Measurements from ENCODE around the gene ZER1. TPM values are rescaled to one million over a fixed set of nuclear protein-coding genes. Genes with fewer than 3 reads are reported as not detected.

Gene ZER1
- total RNA-seq, 1 donor from 2014 or later, result 36.8 TPM

DNA sequence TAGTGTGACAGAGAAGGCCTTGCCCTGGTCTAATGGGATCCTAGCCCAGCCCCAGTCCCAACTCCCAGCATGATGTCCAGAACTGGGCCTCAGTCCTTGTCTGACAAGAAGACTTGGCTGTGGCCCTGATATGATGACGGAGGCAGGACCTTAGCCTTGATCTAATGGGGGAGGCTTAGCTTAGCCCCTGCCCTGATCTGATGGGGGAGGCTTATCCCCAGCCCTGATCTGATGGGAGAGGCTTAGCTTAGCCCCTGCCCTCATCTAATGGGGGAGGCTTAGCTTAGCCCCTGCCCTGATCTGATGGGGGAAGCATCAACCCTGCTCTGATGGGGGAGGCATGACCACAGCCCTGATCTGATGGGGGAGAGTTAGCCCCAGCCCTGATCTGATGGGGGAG, 65.7 kb downstream of the ZER1 start:
- Mint-ChIP-seq H3K4me1 (ENCODE audit: unreplicated experiment) (no peaks in the 10 kb centered on the region), H3K27ac (no peak overlapping the region), H3K4me3 (no peak overlapping the region), H3K9me3 (no peaks in the 10 kb centered on the region), H3K36me3 (no peaks in the 10 kb centered on the region), H3K27me3 (no peaks in the 10 kb centered on the region)
- TF ChIP-seq, protein P1, sequence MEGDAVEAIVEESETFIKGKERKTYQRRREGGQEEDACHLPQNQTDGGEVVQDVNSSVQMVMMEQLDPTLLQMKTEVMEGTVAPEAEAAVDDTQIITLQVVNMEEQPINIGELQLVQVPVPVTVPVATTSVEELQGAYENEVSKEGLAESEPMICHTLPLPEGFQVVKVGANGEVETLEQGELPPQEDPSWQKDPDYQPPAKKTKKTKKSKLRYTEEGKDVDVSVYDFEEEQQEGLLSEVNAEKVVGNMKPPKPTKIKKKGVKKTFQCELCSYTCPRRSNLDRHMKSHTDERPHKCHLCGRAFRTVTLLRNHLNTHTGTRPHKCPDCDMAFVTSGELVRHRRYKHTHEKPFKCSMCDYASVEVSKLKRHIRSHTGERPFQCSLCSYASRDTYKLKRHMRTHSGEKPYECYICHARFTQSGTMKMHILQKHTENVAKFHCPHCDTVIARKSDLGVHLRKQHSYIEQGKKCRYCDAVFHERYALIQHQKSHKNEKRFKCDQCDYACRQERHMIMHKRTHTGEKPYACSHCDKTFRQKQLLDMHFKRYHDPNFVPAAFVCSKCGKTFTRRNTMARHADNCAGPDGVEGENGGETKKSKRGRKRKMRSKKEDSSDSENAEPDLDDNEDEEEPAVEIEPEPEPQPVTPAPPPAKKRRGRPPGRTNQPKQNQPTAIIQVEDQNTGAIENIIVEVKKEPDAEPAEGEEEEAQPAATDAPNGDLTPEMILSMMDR (conservative IDR thresholded peaks at IDR 0.05), result no peak
- no peak for DNase-seq (ENCODE audit: extremely low spot score, unreplicated experiment)

DNA sequence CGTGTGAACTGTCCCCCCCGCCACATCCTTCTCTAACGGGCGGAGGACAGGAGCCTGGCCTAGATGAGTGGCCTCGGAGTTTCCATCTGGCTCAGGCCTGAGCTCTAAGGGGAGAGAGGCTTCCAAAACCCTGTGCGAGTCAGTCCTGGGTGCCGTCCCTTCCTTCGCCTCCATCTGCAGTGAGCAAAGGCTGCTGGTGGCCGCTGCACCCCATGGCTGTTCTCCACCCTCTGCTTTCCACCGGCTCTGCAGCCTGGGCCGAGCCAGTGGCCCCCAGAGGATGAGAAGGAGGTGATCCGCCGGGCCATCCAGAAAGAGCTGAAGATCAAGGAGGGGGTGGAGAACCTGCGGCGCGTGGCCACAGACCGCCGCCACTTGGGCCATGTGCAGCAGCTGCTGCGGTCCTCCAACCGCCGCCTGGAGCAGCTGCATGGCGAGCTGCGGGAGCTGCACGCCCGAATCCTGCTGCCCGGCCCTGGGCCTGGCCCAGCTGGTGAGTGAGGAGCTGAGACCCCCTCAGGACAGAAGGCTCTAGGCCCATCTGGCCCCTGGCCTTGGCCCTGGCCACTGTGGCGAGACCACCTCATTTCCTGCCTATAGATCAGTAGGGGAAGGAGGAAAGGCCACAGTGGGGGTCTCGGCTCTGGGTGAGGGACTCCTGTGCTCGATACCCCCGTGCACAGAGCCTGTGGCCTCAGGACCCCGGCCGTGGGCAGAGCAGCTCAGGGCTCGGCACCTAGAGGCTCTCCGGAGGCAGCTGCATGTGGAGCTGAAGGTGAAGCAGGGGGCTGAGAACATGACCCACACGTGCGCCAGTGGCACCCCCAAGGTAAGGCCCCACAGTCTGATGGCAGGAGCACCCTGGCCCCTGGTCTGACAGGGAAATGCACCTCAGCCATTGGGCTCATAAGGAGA, 66.4 kb downstream of the ZER1 start:
- H3K4me1 Mint-ChIP-seq (ENCODE audit: unreplicated experiment), result no peaks in the 10 kb centered on the region
- H3K4me3 Mint-ChIP-seq, result no peak overlapping the region
- DNase-seq (ENCODE audit: extremely low spot score, unreplicated experiment), result no peak
- TF ChIP-seq, protein P1 (conservative IDR thresholded peaks at IDR 0.05), result no peak
- no peaks in the 10 kb centered on the region for H3K36me3 Mint-ChIP-seq
- H3K27ac Mint-ChIP-seq, result no peak overlapping the region
- H3K9me3 Mint-ChIP-seq, result no peaks in the 10 kb centered on the region
- no peaks in the 10 kb centered on the region for H3K27me3 Mint-ChIP-seq

DNA sequence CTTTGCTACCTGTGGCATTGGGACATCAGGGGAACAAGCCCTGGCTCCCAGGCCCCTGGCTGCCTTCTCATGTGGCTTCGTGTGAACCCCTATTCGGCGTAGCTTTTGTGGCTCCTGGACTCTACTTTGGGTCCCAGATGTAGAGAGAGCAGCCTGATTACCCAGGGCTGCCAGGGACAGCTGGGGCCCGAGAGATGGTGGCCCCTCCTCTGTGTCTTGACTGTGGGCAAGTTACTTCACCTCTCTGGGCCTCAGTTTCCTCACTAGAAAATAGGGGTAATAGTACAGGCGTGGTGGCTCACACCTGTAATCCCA, 67.4 kb downstream of the ZER1 start:
- H3K36me3 Mint-ChIP-seq, result no peaks in the 10 kb centered on the region
- DNase-seq (ENCODE audit: extremely low spot score, unreplicated experiment), result no peak
- H3K4me3 Mint-ChIP-seq, result peak overlapping the region; percentile 44
- H3K27ac Mint-ChIP-seq, result no peak overlapping the region
- TF ChIP-seq, protein P1 (conservative IDR thresholded peaks at IDR 0.05), result no peak
- no peaks in the 10 kb centered on the region for H3K27me3 Mint-ChIP-seq
- no peaks in the 10 kb centered on the region for H3K9me3 Mint-ChIP-seq
- no peaks in the 10 kb centered on the region for H3K4me1 Mint-ChIP-seq (ENCODE audit: unreplicated experiment)

DNA sequence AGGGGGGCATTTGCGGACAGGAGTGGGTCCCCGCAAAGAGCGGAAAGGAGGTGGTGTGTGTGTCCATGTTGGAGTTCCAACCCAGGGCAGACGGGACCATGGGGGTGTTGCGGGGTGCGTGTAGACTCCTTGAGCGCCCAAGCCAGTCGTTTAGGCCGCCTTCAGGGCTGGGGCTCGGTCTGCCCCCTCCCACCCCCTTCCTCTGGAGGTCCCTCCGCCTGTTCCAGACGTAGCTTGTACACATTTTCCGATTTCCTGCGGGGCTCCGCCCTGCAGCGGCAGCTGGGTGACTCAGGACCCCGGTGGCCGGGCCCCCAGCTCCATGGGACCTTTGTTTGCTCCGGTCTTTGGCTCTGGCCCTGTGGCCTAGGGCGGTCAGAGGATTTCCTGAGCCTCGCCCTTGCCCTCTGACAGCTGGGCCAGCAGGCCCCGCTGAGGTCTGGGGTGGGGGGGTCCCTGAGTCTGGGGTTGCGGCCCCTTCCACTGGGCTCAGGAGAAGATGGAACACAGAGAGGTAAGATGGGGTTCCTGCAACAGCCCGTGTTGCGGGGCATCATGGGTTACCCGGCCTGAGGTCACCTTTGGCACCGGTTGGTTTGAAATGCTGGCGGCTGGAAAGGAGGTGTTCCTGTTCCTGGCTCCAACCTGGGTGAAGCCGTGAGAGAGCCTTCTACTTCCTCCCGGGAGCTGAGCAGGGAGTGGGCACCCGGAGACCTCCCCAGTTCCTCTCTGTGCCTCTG, 67.9 kb downstream of the ZER1 start:
- DNase-seq (ENCODE audit: extremely low spot score, unreplicated experiment), result no peak
- Mint-ChIP-seq H3K27me3 (no peaks in the 10 kb centered on the region), H3K4me3 (peak overlapping the region; percentile 88), H3K27ac (no peak overlapping the region), H3K4me1 (ENCODE audit: unreplicated experiment) (no peaks in the 10 kb centered on the region), H3K9me3 (no peaks in the 10 kb centered on the region), H3K36me3 (no peaks in the 10 kb centered on the region)
- TF ChIP-seq, protein P1 (conservative IDR thresholded peaks at IDR 0.05), result no peak

DNA sequence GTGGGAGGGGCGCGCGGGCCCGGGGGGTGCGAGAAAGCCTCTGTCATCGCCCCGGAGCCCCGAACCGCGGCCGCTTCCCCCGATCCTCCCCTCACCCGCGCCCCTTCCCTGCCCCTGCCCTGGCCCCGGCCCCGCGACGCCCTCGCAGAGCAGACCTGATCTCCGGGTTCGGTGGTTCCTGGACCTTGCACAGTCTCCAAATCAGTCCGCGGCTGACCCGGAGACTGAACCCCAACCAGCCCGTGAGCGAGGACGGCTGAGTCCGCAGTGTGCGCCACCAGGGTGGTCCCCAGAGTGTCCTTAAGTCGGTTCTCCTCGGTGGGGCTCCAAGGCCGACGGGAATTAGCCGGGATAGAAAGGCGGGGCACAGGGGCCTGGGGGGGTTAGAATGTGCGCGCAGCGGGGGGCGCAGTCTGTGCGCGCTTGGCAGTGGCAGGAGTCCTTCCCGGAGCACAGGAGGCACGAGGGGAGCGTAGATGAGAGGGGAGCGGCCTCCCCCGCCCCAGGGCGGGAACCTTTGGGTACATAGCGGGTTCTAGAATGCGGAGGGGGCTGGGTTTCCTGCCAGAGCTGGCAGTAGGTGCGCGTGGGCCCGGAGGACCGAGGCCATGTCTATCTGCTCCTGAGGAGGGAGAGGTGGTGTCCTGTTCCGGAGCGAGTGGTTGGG, 68.6 kb downstream of the ZER1 start:
- Mint-ChIP-seq H3K36me3 (no peaks in the 10 kb centered on the region), H3K4me1 (ENCODE audit: unreplicated experiment) (no peaks in the 10 kb centered on the region), H3K4me3 (peak overlapping the region; percentile 88), H3K9me3 (no peaks in the 10 kb centered on the region), H3K27me3 (no peaks in the 10 kb centered on the region), H3K27ac (no peak overlapping the region)
- TF ChIP-seq, protein P1 (conservative IDR thresholded peaks at IDR 0.05), result no peak
- no peak for DNase-seq (ENCODE audit: extremely low spot score, unreplicated experiment)
